ENCODE measurements around the gene PLET1.

DNA sequence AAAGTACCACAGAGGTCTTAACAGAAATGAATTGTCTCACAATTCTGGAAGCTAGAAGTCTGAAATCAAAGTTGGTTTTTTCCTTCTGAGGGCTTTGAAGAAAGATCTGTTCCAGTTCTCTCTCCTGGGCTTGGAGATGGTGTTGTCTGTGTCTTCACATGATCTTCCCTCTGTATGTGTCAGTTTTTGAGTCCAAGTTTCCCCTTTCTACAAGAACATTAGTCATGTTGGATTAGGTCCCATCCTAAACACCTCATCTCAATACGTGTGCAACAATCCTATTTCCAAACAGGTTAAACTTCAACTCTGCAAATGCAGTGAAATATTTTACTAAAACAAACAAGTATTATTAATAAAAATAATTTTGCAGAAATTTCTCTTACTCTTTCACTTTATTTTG lies 37.5 kb downstream of the PLET1 start:
- TF ChIP-seq, protein P1, sequence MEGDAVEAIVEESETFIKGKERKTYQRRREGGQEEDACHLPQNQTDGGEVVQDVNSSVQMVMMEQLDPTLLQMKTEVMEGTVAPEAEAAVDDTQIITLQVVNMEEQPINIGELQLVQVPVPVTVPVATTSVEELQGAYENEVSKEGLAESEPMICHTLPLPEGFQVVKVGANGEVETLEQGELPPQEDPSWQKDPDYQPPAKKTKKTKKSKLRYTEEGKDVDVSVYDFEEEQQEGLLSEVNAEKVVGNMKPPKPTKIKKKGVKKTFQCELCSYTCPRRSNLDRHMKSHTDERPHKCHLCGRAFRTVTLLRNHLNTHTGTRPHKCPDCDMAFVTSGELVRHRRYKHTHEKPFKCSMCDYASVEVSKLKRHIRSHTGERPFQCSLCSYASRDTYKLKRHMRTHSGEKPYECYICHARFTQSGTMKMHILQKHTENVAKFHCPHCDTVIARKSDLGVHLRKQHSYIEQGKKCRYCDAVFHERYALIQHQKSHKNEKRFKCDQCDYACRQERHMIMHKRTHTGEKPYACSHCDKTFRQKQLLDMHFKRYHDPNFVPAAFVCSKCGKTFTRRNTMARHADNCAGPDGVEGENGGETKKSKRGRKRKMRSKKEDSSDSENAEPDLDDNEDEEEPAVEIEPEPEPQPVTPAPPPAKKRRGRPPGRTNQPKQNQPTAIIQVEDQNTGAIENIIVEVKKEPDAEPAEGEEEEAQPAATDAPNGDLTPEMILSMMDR (IDR thresholded peaks at IDR 0.05; ENCODE audit: low read depth, low read length), result no peak
- TF ChIP-seq EZH2phosphoT487 (IDR thresholded peaks at IDR 0.05; ENCODE audit: low read depth), result no peak
